GM13977 (cell line): Measurements from ENCODE around the gene PURA.

Experiments
- DNase-seq: peaks from one replicate; pipeline ENCODE4 v3.0.0; 2012; ENCODE audit warnings: low spot score
- in situ Hi-C: fragments of 300-500 bp; cut with MboI; formaldehyde crosslinking; loops from one replicate; pipeline ENCODE4 v1.12.0; 2022; ENCODE audit warnings: low sequenced_read_pairs, low pct_unique_long_range_greater_than_20kb, mixed read lengths, inconsistent platforms; ENCODE audit not compliant: unreplicated experiment
- TF ChIP-seq, protein P1 (sequence below): IDR thresholded peaks from 2 replicates; pipeline ENCODE4 v1.5.1; 2012; ENCODE audit warnings: mild to moderate bottlenecking, control low read depth; ENCODE audit not compliant: insufficient read depth; ENCODE audit errors: extremely low read depth, missing control alignments

Gene PURA

GRCh38 chr5:140101179-140101578 lies 12.7 kb upstream of the PURA start:
- TF ChIP-seq, protein P1, sequence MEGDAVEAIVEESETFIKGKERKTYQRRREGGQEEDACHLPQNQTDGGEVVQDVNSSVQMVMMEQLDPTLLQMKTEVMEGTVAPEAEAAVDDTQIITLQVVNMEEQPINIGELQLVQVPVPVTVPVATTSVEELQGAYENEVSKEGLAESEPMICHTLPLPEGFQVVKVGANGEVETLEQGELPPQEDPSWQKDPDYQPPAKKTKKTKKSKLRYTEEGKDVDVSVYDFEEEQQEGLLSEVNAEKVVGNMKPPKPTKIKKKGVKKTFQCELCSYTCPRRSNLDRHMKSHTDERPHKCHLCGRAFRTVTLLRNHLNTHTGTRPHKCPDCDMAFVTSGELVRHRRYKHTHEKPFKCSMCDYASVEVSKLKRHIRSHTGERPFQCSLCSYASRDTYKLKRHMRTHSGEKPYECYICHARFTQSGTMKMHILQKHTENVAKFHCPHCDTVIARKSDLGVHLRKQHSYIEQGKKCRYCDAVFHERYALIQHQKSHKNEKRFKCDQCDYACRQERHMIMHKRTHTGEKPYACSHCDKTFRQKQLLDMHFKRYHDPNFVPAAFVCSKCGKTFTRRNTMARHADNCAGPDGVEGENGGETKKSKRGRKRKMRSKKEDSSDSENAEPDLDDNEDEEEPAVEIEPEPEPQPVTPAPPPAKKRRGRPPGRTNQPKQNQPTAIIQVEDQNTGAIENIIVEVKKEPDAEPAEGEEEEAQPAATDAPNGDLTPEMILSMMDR: no peak
- in situ Hi-C loops: no loop called here
- DNase-seq: no peak

DNA sequence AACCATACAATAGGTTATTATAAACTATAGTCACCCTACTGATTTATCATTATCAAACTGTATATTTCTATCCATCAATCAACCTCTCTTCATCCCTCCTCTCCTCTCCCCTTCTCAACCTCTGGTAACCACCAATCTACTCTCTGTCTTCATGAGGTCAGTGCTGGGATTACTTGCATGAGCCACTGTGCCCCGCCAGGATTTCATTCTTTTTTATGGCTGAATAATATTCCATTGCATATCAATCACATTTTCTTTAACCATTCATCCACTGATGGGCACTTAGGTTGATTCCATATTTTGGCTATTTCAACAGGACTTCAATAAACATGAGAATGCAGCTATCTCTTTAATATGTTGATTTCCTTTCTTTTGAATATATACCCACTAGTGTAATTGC lies 10.8 kb upstream of the PURA start:
- in situ Hi-C loops: no loop called here
- no peak for DNase-seq
- TF ChIP-seq, protein P1: no peak

DNA sequence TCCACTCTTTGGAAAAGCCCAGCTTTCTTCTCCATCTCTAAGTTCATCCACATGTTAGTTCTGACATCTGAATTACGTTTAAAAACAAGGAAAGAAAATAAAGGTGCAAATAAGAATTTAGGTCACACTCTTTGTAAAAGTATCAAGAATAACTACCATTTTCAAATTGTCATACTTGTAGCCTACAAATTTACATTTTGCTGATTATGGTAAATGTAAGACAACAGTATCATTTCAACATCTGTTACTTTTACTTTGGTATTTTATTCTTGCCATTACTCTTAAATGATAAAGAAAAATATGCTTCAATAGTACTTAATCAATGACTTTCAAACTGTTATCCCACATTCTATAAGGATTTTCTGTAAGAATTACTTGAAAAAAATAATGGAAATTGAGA lies 9.8 kb upstream of the PURA start:
- TF ChIP-seq, protein P1: no peak
- in situ Hi-C loops: no loop called here

DNA sequence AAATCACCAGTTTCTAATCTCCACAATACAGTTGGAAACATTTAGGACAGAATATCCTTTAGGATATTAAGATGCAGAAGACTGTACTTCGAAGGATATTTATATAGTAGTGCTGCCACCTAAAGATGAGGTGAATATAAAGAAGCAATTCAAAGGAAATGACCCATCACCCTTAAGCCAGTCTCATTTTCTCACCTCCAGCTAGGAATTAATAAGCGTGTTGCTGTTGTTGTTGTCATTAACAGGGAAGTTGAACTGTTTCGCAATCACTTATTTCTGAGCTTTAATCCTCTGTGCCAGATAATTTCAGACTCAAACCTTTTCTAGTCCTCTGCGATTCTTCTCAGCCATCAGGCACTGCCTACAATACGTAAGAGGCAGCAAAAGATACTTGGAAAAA lies 7.8 kb upstream of the PURA start:
- DNase-seq: no peak
- in situ Hi-C loops: no loop called here
- TF ChIP-seq, protein P1: no peak

More for the DNA sequence above, 9.8 kb upstream of the PURA start:
- no peak for DNase-seq

DNA sequence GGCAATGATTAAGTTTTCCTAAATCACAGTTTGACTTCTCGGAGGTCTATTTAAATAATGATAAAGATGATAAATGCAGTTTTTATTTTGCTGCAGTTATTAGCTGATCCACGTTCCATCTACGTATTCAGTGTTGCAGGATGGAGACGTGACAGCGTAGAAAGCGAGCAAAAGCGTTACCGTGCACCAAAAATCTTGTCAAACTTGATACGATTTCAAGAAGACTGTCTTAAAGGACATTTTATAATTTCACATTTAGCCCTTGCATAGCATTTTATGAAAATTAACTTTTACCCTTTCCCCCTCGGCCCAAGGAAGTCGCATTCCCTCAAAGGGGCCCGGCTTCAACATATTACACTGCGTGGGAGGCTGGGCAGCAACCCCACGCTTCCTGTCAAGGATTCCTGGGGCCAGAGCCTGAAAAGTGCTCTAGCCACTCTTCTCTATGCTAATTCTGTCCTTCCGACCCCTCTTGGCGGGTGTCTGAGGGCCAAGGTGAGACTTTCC lies 7.1 kb upstream of the PURA start:
- TF ChIP-seq, protein P1: no peak
- in situ Hi-C loops: no loop called here

GRCh38 chr5:140107312-140108092 lies 6.4 kb upstream of the PURA start:
- in situ Hi-C loops: no loop called here
- DNase-seq: peak; percentile 95
- TF ChIP-seq, protein P1: peak; percentile 25

More for the DNA sequence above, 7.1 kb upstream of the PURA start:
- no peak for DNase-seq
